KMS-11 (cell line): ENCODE data around the gene FHIT.

Experiments used
- H2AFZ ChIP-seq: fragments of 200-600 bp; sonication (generic); 2 replicates; pipeline ENCODE4 v1.6.1; 2016; ENCODE audit warnings: antibody characterized with exemption, mixed run types, low read depth
- H3K27ac ChIP-seq: fragments of 200-600 bp; sonication (generic); 2 replicates; pipeline ENCODE4 v1.6.1; 2016; ENCODE audit warnings: mild to moderate bottlenecking, mixed run types
- H3K27me3 ChIP-seq: fragments of 200-600 bp; sonication (generic); 2 replicates; pipeline ENCODE4 v1.6.1; 2017; ENCODE audit warnings: mild to moderate bottlenecking, low read depth, mixed run types, moderate library complexity; ENCODE audit not compliant: insufficient read depth
- H3K36me3 ChIP-seq: fragments of 200-600 bp; sonication (generic); 2 replicates; pipeline ENCODE4 v1.6.1; 2017; ENCODE audit warnings: mild to moderate bottlenecking, mixed run types; ENCODE audit not compliant: insufficient read depth
- H3K4me1 ChIP-seq: fragments of 200-600 bp; sonication (generic); 2 replicates; pipeline ENCODE4 v1.6.1; 2016; ENCODE audit warnings: mild to moderate bottlenecking, low read depth, mixed run types; ENCODE audit not compliant: poor library complexity, severe bottlenecking
- H3K4me2 ChIP-seq: fragments of 200-600 bp; sonication (generic); 2 replicates; pipeline ENCODE4 v1.7.0; 2016; ENCODE audit warnings: mild to moderate bottlenecking, mixed run types
- H3K4me3 ChIP-seq: fragments of 200-600 bp; sonication (generic); IDR thresholded peaks from 2 replicates; pipeline ENCODE4 v1.6.1; 2017; ENCODE audit warnings: low read depth, low read length, mixed read lengths; ENCODE audit not compliant: insufficient read depth
- H3K79me2 ChIP-seq: fragments of 200-600 bp; sonication (generic); 2 replicates; pipeline ENCODE4 v1.6.1; 2016; ENCODE audit warnings: low read depth, mixed run types; ENCODE audit not compliant: insufficient read depth
- H3K9ac ChIP-seq: fragments of 200-600 bp; sonication (generic); 2 replicates; pipeline ENCODE4 v1.6.1; 2016; ENCODE audit warnings: mild to moderate bottlenecking, mixed run types
- H4K20me1 ChIP-seq: fragments of 200-600 bp; sonication (generic); 2 replicates; pipeline ENCODE4 v1.6.1; 2016; ENCODE audit warnings: mild to moderate bottlenecking, mixed run types; ENCODE audit not compliant: insufficient read depth
- TF ChIP-seq, protein P1 (sequence below): fragments of 200-600 bp; sonication (generic); conservative IDR thresholded peaks from 2 replicates; pipeline ENCODE4 v1.6.1; 2017; ENCODE audit warnings: low read depth, mild to moderate bottlenecking, antibody characterized with exemption, low read length, moderate library complexity, mixed read lengths

FHIT gene

DNA sequence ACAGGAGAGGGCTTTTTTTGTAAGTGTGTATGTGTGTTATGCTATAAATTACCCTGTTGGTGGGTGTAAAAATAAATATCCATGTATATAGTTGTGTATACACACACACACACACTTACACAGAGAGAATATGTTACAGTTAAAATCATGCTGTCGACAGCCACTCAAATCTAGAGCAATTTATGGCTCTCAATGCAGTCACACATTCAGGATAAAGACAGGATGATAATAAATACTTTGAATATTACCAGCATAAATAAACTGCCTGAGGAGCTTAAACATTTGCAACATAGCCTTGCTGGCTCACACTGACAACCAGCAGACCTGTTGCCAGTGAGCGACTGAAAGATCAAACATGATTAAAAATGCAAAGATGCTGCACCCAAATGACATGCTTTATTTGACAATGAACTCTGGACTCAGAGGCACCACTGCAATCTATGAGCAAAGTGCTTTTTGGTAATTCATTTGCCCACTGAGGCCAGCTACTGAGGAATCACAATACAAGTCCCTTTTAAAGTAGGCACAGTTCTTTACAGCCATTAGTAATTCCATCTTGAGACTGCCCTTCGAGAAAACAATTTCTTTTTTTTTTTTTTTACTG lies 458.9 kb downstream of the FHIT start:
- Histone ChIP-seq H3K4me1 (no peaks in the 10 kb centered on the region), H4K20me1 (no peaks in the 10 kb centered on the region), H3K36me3 (no peaks in the 10 kb centered on the region), H3K27me3 (no peaks in the 10 kb centered on the region), H3K79me2 (no peaks in the 10 kb centered on the region), H3K4me2 (no peak overlapping the region), H3K4me3 (no peak overlapping the region), H3K27ac (no peak overlapping the region), H3K9ac (no peak overlapping the region), H2AFZ (no peak overlapping the region)
- TF ChIP-seq, protein P1, sequence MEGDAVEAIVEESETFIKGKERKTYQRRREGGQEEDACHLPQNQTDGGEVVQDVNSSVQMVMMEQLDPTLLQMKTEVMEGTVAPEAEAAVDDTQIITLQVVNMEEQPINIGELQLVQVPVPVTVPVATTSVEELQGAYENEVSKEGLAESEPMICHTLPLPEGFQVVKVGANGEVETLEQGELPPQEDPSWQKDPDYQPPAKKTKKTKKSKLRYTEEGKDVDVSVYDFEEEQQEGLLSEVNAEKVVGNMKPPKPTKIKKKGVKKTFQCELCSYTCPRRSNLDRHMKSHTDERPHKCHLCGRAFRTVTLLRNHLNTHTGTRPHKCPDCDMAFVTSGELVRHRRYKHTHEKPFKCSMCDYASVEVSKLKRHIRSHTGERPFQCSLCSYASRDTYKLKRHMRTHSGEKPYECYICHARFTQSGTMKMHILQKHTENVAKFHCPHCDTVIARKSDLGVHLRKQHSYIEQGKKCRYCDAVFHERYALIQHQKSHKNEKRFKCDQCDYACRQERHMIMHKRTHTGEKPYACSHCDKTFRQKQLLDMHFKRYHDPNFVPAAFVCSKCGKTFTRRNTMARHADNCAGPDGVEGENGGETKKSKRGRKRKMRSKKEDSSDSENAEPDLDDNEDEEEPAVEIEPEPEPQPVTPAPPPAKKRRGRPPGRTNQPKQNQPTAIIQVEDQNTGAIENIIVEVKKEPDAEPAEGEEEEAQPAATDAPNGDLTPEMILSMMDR: no peak

DNA sequence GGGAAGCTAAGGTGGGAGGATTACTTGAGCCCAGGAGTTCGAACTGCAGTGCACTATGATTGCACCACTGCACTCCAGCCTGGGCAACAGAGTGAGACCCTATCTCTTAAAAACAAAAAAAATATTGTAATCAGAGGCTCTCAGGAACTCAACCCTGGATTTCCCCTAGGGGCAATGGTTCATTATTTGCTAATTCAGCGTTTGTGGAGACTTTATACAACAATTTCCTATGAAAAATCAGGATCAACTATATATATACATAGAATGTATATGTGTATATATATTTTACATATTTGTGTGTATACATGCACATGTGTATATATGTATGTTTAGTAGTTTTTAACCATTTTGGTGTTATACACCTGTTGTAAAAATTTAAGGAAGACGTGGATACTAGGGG lies 463.1 kb downstream of the FHIT start:
- Histone ChIP-seq H3K27ac (no peak overlapping the region), H2AFZ (no peak overlapping the region), H4K20me1 (no peaks in the 10 kb centered on the region), H3K27me3 (no peaks in the 10 kb centered on the region), H3K79me2 (no peaks in the 10 kb centered on the region), H3K4me2 (no peak overlapping the region), H3K9ac (no peak overlapping the region), H3K36me3 (no peaks in the 10 kb centered on the region), H3K4me1 (no peaks in the 10 kb centered on the region), H3K4me3 (no peak overlapping the region)
- TF ChIP-seq, protein P1: no peak

DNA sequence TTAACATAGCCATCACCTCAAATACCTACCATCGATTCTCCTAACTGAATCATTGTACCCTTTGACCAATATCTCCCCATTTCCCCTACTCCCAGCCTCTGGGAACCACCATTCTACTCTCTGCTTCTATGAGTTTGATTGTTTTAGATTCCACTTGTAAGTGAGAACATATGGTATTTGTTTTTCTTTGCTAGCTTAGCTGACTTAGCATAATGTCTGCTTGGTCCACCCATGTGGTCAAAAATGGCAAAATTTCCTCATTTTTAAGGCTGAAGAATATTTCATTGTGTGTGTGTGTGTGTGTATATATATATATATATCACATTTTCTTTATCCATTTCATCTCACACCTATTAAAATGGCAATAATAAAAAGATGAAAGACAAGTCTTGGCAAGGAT lies 469.3 kb downstream of the FHIT start:
- H3K4me1 ChIP-seq: no peaks in the 10 kb centered on the region
- H4K20me1 ChIP-seq: no peaks in the 10 kb centered on the region
- H3K9ac ChIP-seq: no peak overlapping the region
- H2AFZ ChIP-seq: no peak overlapping the region
- no peaks in the 10 kb centered on the region for H3K79me2 ChIP-seq
- H3K4me3 ChIP-seq: no peak overlapping the region
- TF ChIP-seq, protein P1: no peak
- H3K27me3 ChIP-seq: no peaks in the 10 kb centered on the region
- H3K4me2 ChIP-seq: no peak overlapping the region
- H3K36me3 ChIP-seq: no peaks in the 10 kb centered on the region
- no peak overlapping the region for H3K27ac ChIP-seq

DNA sequence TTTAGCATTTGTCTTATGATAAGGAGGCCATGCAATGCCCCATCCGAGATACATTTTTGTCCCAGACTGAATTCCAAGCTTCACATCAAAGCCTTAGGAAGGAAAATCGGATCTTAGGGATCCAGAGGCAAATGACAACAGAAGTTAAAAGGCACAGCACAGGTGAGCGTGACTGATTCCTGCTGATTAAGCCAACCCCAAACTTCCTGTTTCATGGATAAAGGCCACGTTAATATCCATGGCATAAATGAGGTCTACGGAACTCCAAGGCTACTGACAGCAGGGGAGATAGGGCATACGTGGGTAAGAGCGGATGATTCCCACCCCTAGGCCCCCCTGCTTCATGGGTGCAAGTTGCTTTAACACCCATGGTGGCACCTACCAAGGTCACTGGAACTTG lies 471.6 kb downstream of the FHIT start:
- Histone ChIP-seq H3K9ac (no peak overlapping the region), H3K27me3 (no peaks in the 10 kb centered on the region), H4K20me1 (no peaks in the 10 kb centered on the region), H3K36me3 (no peaks in the 10 kb centered on the region), H3K4me3 (no peak overlapping the region), H3K79me2 (no peaks in the 10 kb centered on the region), H2AFZ (no peak overlapping the region), H3K27ac (no peak overlapping the region), H3K4me2 (no peak overlapping the region), H3K4me1 (no peaks in the 10 kb centered on the region)
- TF ChIP-seq, protein P1: no peak
